IMR-90 (cell line): ENCODE data around the gene CUX1. TPM values are rescaled to one million over a fixed set of nuclear protein-coding genes. Genes with fewer than 3 reads are reported as not detected.

ENCODE experiments used
- ATAC-seq: fragments of 200-7000 bp; cut with Tn5 transposase; 2 replicates; pipeline ENCODE4 v1.9.1; 2020; ENCODE audit warnings: low read depth, mild to moderate bottlenecking, moderate library complexity
- BruUV-seq: library from RNA; stranded (reverse); fragments of 400-500 nt; replicated peaks from 2 replicates; lab custom pipeline; 2021; lab: Mats Ljungman, UMichigan
- CTCF ChIA-PET: fragments of 300-600 bp; formaldehyde crosslinking; extraction: SDS; loops from one replicate; lab custom pipeline; 2021; ENCODE audit warnings: antibody characterized with exemption; lab: Yijun Ruan, JAX
- POLR2A ChIA-PET: fragments of 300-600 bp; sonication (Branson Sonifier 250); formaldehyde crosslinking; loops from one replicate; lab custom pipeline; 2022; ENCODE audit warnings: antibody characterized with exemption; ENCODE audit not compliant: unreplicated experiment; lab: Charles Lee
- DNase-seq: peaks from one replicate; pipeline ENCODE4 v3.0.0; 2013
- H2AFZ ChIP-seq: replicated peaks from 2 replicates; pipeline ENCODE3; 2013; ENCODE audit warnings: low read length, mild to moderate bottlenecking; ENCODE audit not compliant: poor library complexity
- H2AK5ac ChIP-seq: 2 replicates; pipeline ENCODE4 v1.6.1; 2013; ENCODE audit warnings: low read depth, low read length, inconsistent platforms
- H2AK9ac ChIP-seq: replicated peaks from 2 replicates; pipeline ENCODE3; 2013; ENCODE audit warnings: mild to moderate bottlenecking, low read depth, low read length, moderate library complexity; ENCODE audit not compliant: poor library complexity
- H2BK120ac ChIP-seq: 2 replicates; pipeline ENCODE4 v1.6.1; 2013; ENCODE audit warnings: low read depth, low read length, inconsistent platforms
- H2BK15ac ChIP-seq: 3 replicates; pipeline ENCODE4 v1.6.1; 2013; ENCODE audit warnings: low read depth, low read length, inconsistent platforms
- H2BK20ac ChIP-seq: 2 replicates; pipeline ENCODE4 v1.6.1; 2013; ENCODE audit warnings: low read depth, mild to moderate bottlenecking, inconsistent platforms, low read length, moderate library complexity
- H2BK5ac ChIP-seq: 2 replicates; pipeline ENCODE4 v1.6.1; 2013; ENCODE audit warnings: mild to moderate bottlenecking, low read depth, low read length, inconsistent platforms; ENCODE audit not compliant: poor library complexity, severe bottlenecking
- H3K14ac ChIP-seq: replicated peaks from 2 replicates; pipeline ENCODE4 v1.6.1; 2013; ENCODE audit warnings: low read depth, low read length, inconsistent platforms
- H3K18ac ChIP-seq: 2 replicates; pipeline ENCODE4 v1.6.1; 2013; ENCODE audit warnings: low read depth, low read length, control low read depth
- H3K23ac ChIP-seq: 2 replicates; pipeline ENCODE4 v1.6.1; 2013; ENCODE audit warnings: low read depth, low read length, inconsistent platforms
- H3K27ac ChIP-seq: 2 replicates; pipeline ENCODE4 v1.5.1; 2013; ENCODE audit warnings: mild to moderate bottlenecking, control low read depth, low read length; ENCODE audit not compliant: insufficient read depth
- H3K27me3 ChIP-seq: 2 replicates; pipeline ENCODE4 v1.6.1; 2013; ENCODE audit warnings: low read length; ENCODE audit not compliant: control insufficient read depth, insufficient read depth
- H3K36me3 ChIP-seq: 2 replicates; pipeline ENCODE4 v1.6.1; 2013; ENCODE audit warnings: low read length, mixed read lengths; ENCODE audit not compliant: control insufficient read depth, insufficient read depth
- H3K4ac ChIP-seq: 2 replicates; pipeline ENCODE4 v1.6.1; 2013; ENCODE audit warnings: low read depth, low read length, inconsistent platforms
- H3K4me1 ChIP-seq: 2 replicates; pipeline ENCODE4 v1.6.1; 2013; ENCODE audit warnings: low read length, mixed read lengths; ENCODE audit not compliant: control insufficient read depth, insufficient read depth
- H3K4me2 ChIP-seq: 2 replicates; pipeline ENCODE4 v1.6.1; 2013; ENCODE audit warnings: low read depth, mild to moderate bottlenecking, control low read depth, low read length, moderate library complexity
- H3K4me3 ChIP-seq: 2 replicates; pipeline ENCODE4 v1.5.1; 2013; ENCODE audit warnings: low read depth, mild to moderate bottlenecking, control low read depth, low read length, moderate library complexity; ENCODE audit not compliant: insufficient read depth
- H3K56ac ChIP-seq: 2 replicates; pipeline ENCODE4 v1.6.1; 2013; ENCODE audit warnings: low read length, inconsistent platforms; ENCODE audit not compliant: insufficient read depth; ENCODE audit errors: extremely low read depth
- H3K79me1 ChIP-seq, 2 experiments: 2 replicates each; pipeline ENCODE4 v1.6.1; 2013; ENCODE audit warnings: low read length in 2 of 2, inconsistent platforms in 1 of 2, low read depth in 1 of 2
- H3K9ac ChIP-seq: 2 replicates; pipeline ENCODE4 v1.6.1; 2013; ENCODE audit warnings: low read depth, low read length, control low read depth
- H3K9me1 ChIP-seq: 2 replicates; pipeline ENCODE4 v1.6.1; 2013; ENCODE audit warnings: low read length, inconsistent platforms; ENCODE audit not compliant: insufficient read depth
- H3K9me3 ChIP-seq: 2 replicates; pipeline ENCODE4 v1.6.1; 2013; ENCODE audit warnings: low read length; ENCODE audit not compliant: control insufficient read depth, insufficient read depth
- H4K20me1 ChIP-seq: 2 replicates; pipeline ENCODE4 v1.6.1; 2013; ENCODE audit warnings: low read length, inconsistent platforms; ENCODE audit not compliant: insufficient read depth
- H4K5ac ChIP-seq: 2 replicates; pipeline ENCODE4 v1.6.1; 2013; ENCODE audit warnings: mild to moderate bottlenecking, low read depth, low read length, control low read depth
- H4K8ac ChIP-seq, 2 experiments: 2 replicates each; pipeline ENCODE4 v1.6.1; 2013; ENCODE audit warnings: low read depth in 2 of 2, low read length in 2 of 2, control low read depth in 1 of 2, inconsistent platforms in 1 of 2
- H4K91ac ChIP-seq: 2 replicates; pipeline ENCODE4 v1.6.1; 2013; ENCODE audit warnings: low read depth, low read length, inconsistent platforms; ENCODE audit not compliant: insufficient read depth
- BHLHE40 ChIP-seq: fragments of 150-350 bp; IDR thresholded peaks from 2 replicates; pipeline ENCODE4 v1.6.1; 2016; ENCODE audit warnings: mild to moderate bottlenecking, low read depth, low read length
- CEBPB ChIP-seq: IDR thresholded peaks from 2 replicates; pipeline ENCODE4 v1.6.1; 2012; ENCODE audit warnings: low read depth, low read length, improper control_type of control experiment
- CHD1 ChIP-seq: IDR thresholded peaks from 2 replicates; pipeline ENCODE4 v1.6.1; 2012; ENCODE audit warnings: low read depth, low read length, improper control_type of control experiment
- ELK1 ChIP-seq: fragments of 150-350 bp; IDR thresholded peaks from 2 replicates; pipeline ENCODE4 v1.6.1; 2016; ENCODE audit warnings: low read depth, mild to moderate bottlenecking, low read length, moderate library complexity, borderline replicate concordance
- FOS ChIP-seq: fragments of 150-350 bp; IDR thresholded peaks from 2 replicates; pipeline ENCODE4 v1.6.1; 2016; ENCODE audit warnings: low read depth, low read length
- MAFK ChIP-seq: IDR thresholded peaks from 2 replicates; pipeline ENCODE4 v1.6.1; 2012; ENCODE audit warnings: low read depth, low read length, improper control_type of control experiment
- MAZ ChIP-seq: IDR thresholded peaks from 2 replicates; pipeline ENCODE4 v1.6.1; 2012; ENCODE audit warnings: low read depth, mild to moderate bottlenecking, low read length, improper control_type of control experiment, moderate library complexity, borderline replicate concordance
- MXI1 ChIP-seq: IDR thresholded peaks from 2 replicates; pipeline ENCODE4 v1.6.1; 2012; ENCODE audit warnings: low read depth, mild to moderate bottlenecking, low read length, moderate library complexity, borderline replicate concordance
- NFE2L2 ChIP-seq: fragments of 150-350 bp; IDR thresholded peaks from 2 replicates; pipeline ENCODE4 v1.6.1; 2016; ENCODE audit warnings: low read depth, mild to moderate bottlenecking, low read length
- POLR2A ChIP-seq: IDR thresholded peaks from 2 replicates; pipeline ENCODE4 v1.6.1; 2012; ENCODE audit warnings: mild to moderate bottlenecking, low read depth, low read length
- RAD21 ChIP-seq: IDR thresholded peaks from 2 replicates; pipeline ENCODE4 v1.6.1; 2012; ENCODE audit warnings: low read length, improper control_type of control experiment
- RCOR1 ChIP-seq: IDR thresholded peaks from 2 replicates; pipeline ENCODE4 v1.6.1; 2012; ENCODE audit warnings: mild to moderate bottlenecking, low read length, improper control_type of control experiment; ENCODE audit not compliant: insufficient replicate concordance
- RFX5 ChIP-seq: IDR thresholded peaks from 2 replicates; pipeline ENCODE4 v1.8.0; 2012; ENCODE audit warnings: low read depth, mild to moderate bottlenecking, low read length, moderate library complexity
- SMC3 ChIP-seq: fragments of 150-350 bp; IDR thresholded peaks from 2 replicates; pipeline ENCODE4 v1.6.1; 2016; ENCODE audit warnings: low read depth, mild to moderate bottlenecking, antibody characterized with exemption, low read length, moderate library complexity
- WGBS, 2 experiments: methylation state at CpG; one replicate each; pipeline versions ENCODE4 v1.1.5 to v1.1.7; 2013; ENCODE audit warnings: missing lambda C conversion rate in 2 of 2; ENCODE audit not compliant: insufficient read length in 1 of 2; ENCODE audit errors: extremely low coverage in 2 of 2; 5-methylcytosine and 5-hydroxymethylcytosine counted together
- dilution Hi-C: fragments of 300-500 bp; cut with HindIII; formaldehyde crosslinking; loops from one replicate; pipeline ENCODE4 v1.14.3; 2018; ENCODE audit warnings: low sequenced_read_pairs; ENCODE audit not compliant: unreplicated experiment
- in situ Hi-C: fragments of 300-500 bp; cut with MboI; formaldehyde crosslinking; loops from 3 replicates; pipeline ENCODE4 v1.14.3; 2019; ENCODE audit warnings: low sequenced_read_pairs, inconsistent platforms, mixed read lengths
- intact Hi-C: fragments of 100-400 bp; cut with micrococcal nuclease; formaldehyde crosslinking; loops from 2 replicates; pipeline ENCODE4 v1.10.0; 2022
- polyA plus RNA-seq, 3 experiments: library from polyadenylated mRNA; depleted of rRNA; stranded (reverse); fragments of >200 nt; gene quantifications; 2 replicates each; pipeline ENCODE4 v1.2.3, GENCODE V29; 2012; ENCODE audit warnings: low replicate concordance in 1 of 3
- total RNA-seq: library from RNA; depleted of rRNA; stranded (reverse); fragments of >200 nt; gene quantifications from 2 replicates; pipeline ENCODE4 v1.2.3, GENCODE V29; 2012
- TF ChIP-seq, protein P1 (sequence below): fragments of 150-350 bp; IDR thresholded peaks from 2 replicates; pipeline ENCODE4 v1.6.1; 2017; ENCODE audit warnings: mild to moderate bottlenecking, antibody characterized with exemption, low read length, low read depth
- TF ChIP-seq, protein P2 (sequence below): conservative IDR thresholded peaks from 2 replicates; pipeline ENCODE4 v1.5.1; 2012; ENCODE audit warnings: mild to moderate bottlenecking, low read depth, low read length, improper control_type of control experiment

Gene CUX1
- total and polyA plus RNA-seq, 2 of the 4 experiments (the other 2 are of a cell fraction): 19.7 to 46.4 TPM

- no peak overlapping the region for H3K23ac ChIP-seq
- H3K56ac ChIP-seq: no peak overlapping the region
- H2BK20ac ChIP-seq: no peak overlapping the region
- intact Hi-C loops (no loop called here), in situ Hi-C loops (no loop called here), dilution Hi-C loops (no loop called here)
- no peak for ATAC-seq
- H3K36me3 ChIP-seq: peaks cover 25% of the 10 kb centered on the region
- no peak overlapping the region for H3K4ac ChIP-seq
- H2BK120ac ChIP-seq: no peak overlapping the region
- no peaks in the 10 kb centered on the region for H3K27me3 ChIP-seq
- no peak overlapping the region for H2BK15ac ChIP-seq
- H3K9me1 ChIP-seq: peaks cover 22% of the 10 kb centered on the region
- CTCF ChIA-PET: no interaction called here
- H3K14ac ChIP-seq: no peak overlapping the region
- H2BK5ac ChIP-seq: no peak overlapping the region
- H3K18ac ChIP-seq: no peak overlapping the region
- H3K79me1 ChIP-seq: peaks cover 49 to 82% of the 10 kb centered on the region in 2 experiments
- no peak overlapping the region for H2AFZ ChIP-seq
- no peak overlapping the region for H2AK5ac ChIP-seq
- no peak overlapping the region for H4K91ac ChIP-seq
- POLR2A ChIA-PET: no interaction called here
- peaks cover 15% of the 10 kb centered on the region for H4K20me1 ChIP-seq
- no TSS peak for BruUV-seq
- no peak overlapping the region for H3K4me3 ChIP-seq
- H3K4me2 ChIP-seq: no peak overlapping the region
- H3K9ac ChIP-seq: no peak overlapping the region
- H2AK9ac ChIP-seq: no peak overlapping the region
- H4K5ac ChIP-seq: no peak overlapping the region
- no peak overlapping the region for H4K8ac ChIP-seq
- TF ChIP-seq NFE2L2 (no peak), FOS (no peak), CHD1 (no peak), SMC3 (no peak), RCOR1 (no peak), ELK1 (no peak), CEBPB (no peak), POLR2A (no peak), MAZ (no peak), RFX5 (no peak), MXI1 (no peak), RAD21 (no peak), BHLHE40 (no peak), MAFK (no peak)
- TF ChIP-seq, protein P1, sequence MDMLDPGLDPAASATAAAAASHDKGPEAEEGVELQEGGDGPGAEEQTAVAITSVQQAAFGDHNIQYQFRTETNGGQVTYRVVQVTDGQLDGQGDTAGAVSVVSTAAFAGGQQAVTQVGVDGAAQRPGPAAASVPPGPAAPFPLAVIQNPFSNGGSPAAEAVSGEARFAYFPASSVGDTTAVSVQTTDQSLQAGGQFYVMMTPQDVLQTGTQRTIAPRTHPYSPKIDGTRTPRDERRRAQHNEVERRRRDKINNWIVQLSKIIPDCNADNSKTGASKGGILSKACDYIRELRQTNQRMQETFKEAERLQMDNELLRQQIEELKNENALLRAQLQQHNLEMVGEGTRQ: no peak
- TF ChIP-seq, protein P2, sequence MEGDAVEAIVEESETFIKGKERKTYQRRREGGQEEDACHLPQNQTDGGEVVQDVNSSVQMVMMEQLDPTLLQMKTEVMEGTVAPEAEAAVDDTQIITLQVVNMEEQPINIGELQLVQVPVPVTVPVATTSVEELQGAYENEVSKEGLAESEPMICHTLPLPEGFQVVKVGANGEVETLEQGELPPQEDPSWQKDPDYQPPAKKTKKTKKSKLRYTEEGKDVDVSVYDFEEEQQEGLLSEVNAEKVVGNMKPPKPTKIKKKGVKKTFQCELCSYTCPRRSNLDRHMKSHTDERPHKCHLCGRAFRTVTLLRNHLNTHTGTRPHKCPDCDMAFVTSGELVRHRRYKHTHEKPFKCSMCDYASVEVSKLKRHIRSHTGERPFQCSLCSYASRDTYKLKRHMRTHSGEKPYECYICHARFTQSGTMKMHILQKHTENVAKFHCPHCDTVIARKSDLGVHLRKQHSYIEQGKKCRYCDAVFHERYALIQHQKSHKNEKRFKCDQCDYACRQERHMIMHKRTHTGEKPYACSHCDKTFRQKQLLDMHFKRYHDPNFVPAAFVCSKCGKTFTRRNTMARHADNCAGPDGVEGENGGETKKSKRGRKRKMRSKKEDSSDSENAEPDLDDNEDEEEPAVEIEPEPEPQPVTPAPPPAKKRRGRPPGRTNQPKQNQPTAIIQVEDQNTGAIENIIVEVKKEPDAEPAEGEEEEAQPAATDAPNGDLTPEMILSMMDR: no peak
- no peaks in the 10 kb centered on the region for H3K9me3 ChIP-seq
- WGBS, 2 experiments: 96% methylated on average over 4 of the region's 9 CpGs; no CpG with 5 or more reads in 1 of the 2 experiments
- H3K27ac ChIP-seq: no peak overlapping the region
- H3K4me1 ChIP-seq: peaks cover 18% of the 10 kb centered on the region
- no peak for DNase-seq
Measured at GRCh38 chr7:101918426-101918825, 101.0 kb downstream of the CUX1 start.
